Type B pancreatic cell (in vitro differentiated cells): ENCODE measurements around the gene AP2A1. TPM values are rescaled to one million over a fixed set of nuclear protein-coding genes. Genes with fewer than 3 reads are reported as not detected.

Experiments
- DNase-seq: peaks from one replicate; pipeline ENCODE4 v3.0.0; 2021; ENCODE audit warnings: mixed read lengths; ENCODE audit not compliant: unreplicated experiment; ENCODE audit errors: extremely low spot score
- H3K27ac Mint-ChIP-seq: 2 replicates; pipeline ENCODE4 v1.8.0; 2021; ENCODE audit warnings: mild to moderate bottlenecking, mixed read lengths
- H3K27me3 Mint-ChIP-seq: 2 replicates; pipeline ENCODE4 v1.8.0; 2021; ENCODE audit warnings: mixed read lengths
- H3K36me3 Mint-ChIP-seq: 2 replicates; pipeline ENCODE4 v1.8.0; 2021; ENCODE audit warnings: mixed read lengths
- H3K4me1 Mint-ChIP-seq: one replicate; pipeline ENCODE4 v1.8.0; 2021; ENCODE audit warnings: mixed read lengths; ENCODE audit not compliant: unreplicated experiment
- H3K4me3 Mint-ChIP-seq: 2 replicates; pipeline ENCODE4 v1.8.0; 2021; ENCODE audit warnings: mild to moderate bottlenecking, mixed read lengths
- H3K9me3 Mint-ChIP-seq: 2 replicates; pipeline ENCODE4 v1.8.0; 2021; ENCODE audit warnings: mixed read lengths
- microRNA-seq: library from miRNA; unstranded; fragments of <30 nt; microRNA quantifications from one replicate; pipeline ENCODE4, GENCODE V29; 2020
- total RNA-seq: library from RNA; stranded (reverse); gene quantifications from 2 replicates; pipeline ENCODE4 v1.2.1, GENCODE V29; 2021; ENCODE audit warnings: low replicate concordance
- TF ChIP-seq, protein P1 (sequence below): fragments of 200-600 bp; sonication (generic); conservative IDR thresholded peaks from 2 replicates; pipeline ENCODE4 v1.5.0; 2021; ENCODE audit warnings: antibody characterized with exemption, mild to moderate bottlenecking

AP2A1 gene
- total RNA-seq, 1 donor from 2014 or later: 82.9 TPM

DNA sequence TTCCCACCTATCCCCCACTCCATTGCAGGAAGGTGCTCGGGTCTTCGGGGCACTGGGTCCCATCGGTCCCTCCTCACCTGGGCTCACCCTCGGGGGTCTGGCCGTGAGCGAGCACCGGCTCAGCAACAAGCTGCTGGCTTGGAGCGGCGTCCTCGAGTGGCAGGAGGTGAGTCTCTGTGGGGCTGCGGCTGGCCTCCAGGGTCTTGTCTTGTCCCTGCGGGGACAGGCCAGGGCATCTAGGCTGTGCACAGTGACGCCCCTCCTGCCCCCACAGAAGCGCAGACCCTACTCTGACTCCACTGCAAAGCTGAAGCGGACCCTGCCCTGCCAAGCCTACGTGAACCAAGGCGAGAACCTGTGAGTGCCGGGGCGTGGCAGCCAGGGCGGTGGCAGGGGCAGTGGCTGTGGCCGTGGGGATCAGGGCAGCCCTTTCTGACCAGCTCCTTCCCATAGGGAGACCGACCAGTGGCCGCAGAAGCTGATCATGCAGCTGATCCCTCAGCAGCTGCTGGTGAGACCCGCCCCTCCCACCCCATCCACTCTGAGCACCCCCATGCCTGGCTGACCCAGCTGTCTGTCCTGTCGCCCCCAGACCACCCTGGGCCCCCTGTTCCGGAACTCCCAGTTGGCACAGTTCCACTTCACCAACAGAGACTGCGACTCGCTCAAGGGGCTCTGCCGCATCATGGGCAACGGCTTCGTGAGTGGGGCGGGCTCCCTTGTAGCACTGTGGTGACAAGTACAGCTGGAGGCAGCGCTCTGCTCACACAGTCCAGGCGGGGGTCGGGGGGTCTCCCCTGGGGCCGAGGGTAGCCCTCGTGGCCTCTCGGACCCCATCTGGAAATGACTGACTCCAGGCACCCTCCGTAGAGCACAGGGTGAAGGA, 87.8 kb downstream of the AP2A1 start:
- H3K9me3 Mint-ChIP-seq: no peaks in the 10 kb centered on the region
- H3K36me3 Mint-ChIP-seq: peaks cover 19% of the 10 kb centered on the region
- no peaks in the 10 kb centered on the region for H3K27me3 Mint-ChIP-seq
- no peak overlapping the region for H3K4me3 Mint-ChIP-seq
- TF ChIP-seq, protein P1, sequence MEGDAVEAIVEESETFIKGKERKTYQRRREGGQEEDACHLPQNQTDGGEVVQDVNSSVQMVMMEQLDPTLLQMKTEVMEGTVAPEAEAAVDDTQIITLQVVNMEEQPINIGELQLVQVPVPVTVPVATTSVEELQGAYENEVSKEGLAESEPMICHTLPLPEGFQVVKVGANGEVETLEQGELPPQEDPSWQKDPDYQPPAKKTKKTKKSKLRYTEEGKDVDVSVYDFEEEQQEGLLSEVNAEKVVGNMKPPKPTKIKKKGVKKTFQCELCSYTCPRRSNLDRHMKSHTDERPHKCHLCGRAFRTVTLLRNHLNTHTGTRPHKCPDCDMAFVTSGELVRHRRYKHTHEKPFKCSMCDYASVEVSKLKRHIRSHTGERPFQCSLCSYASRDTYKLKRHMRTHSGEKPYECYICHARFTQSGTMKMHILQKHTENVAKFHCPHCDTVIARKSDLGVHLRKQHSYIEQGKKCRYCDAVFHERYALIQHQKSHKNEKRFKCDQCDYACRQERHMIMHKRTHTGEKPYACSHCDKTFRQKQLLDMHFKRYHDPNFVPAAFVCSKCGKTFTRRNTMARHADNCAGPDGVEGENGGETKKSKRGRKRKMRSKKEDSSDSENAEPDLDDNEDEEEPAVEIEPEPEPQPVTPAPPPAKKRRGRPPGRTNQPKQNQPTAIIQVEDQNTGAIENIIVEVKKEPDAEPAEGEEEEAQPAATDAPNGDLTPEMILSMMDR: no peak
- no peak for DNase-seq
- no peak overlapping the region for H3K27ac Mint-ChIP-seq
- peaks cover 18% of the 10 kb centered on the region for H3K4me1 Mint-ChIP-seq

DNA sequence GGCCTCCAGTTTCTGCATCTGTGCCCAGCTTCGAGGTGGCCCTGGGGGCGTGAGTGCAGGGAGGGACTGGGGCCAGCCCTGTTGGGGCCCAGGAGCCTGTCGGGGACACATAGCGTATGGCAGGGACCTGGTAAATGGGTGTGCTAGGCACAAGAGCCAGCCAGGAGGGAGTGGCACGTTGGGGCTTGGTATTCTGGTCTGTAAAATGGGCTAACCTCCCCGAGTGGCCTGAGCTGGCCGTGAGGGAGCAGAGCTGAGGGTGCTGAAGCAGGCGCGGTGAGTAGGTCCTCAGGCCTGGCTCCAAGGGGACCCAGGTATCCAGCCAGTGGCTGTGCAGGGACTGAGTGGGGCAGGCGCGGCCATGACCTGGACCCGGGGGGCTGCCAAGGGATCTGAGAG, 88.5 kb downstream of the AP2A1 start:
- peaks cover 12% of the 10 kb centered on the region for H3K36me3 Mint-ChIP-seq
- H3K9me3 Mint-ChIP-seq: no peaks in the 10 kb centered on the region
- H3K27ac Mint-ChIP-seq: peak overlapping the region; percentile 63
- H3K27me3 Mint-ChIP-seq: no peaks in the 10 kb centered on the region
- no peak overlapping the region for H3K4me3 Mint-ChIP-seq
- TF ChIP-seq, protein P1: no peak
- no peak for DNase-seq
- peaks cover 14% of the 10 kb centered on the region for H3K4me1 Mint-ChIP-seq

DNA sequence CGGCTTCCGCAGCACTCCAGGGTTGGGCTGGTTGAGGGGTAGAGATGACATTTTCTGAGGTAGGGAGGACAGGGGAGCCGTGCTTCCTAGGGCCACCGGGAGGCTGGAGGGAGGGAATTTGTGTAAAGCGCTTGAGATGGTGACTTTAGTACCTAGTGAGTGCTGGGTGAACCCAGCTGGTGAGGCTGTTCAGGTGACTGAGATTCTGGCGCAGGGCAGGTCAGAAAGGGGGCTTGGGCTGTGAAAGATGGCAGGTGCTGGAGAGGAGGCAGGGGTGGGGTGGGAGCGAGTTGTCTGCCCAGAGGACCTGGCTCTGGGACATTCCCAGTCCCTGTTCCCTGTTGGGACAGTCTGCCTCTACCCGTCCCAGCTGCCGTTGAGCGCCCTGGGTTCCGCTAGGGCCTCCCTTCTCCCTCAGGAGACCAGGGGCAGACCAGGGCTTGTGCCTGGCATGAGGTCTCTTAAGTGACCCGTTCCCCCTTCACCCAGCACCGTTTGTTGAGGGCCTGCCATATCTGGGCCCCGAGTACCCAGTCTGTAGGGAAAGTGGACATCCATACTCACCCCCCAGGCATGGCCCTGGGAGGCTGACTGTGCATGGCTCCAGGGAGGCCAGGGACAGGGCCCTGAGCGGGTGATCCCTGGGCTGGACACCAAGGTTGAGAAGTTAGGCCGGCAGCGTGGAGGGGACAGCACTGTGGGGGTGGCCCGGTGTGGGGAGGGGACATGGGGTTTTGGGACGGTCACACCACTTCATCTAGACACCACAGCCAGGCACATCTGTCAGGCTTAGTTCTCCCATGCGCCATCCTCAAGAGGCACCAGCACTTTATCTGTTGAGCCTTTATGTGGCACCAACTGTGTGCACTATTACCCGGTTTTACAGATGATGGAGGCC, 89.1 kb downstream of the AP2A1 start:
- H3K27me3 Mint-ChIP-seq: no peaks in the 10 kb centered on the region
- H3K36me3 Mint-ChIP-seq: peaks cover 12% of the 10 kb centered on the region
- no peaks in the 10 kb centered on the region for H3K9me3 Mint-ChIP-seq
- peak overlapping the region; percentile 49 for H3K4me3 Mint-ChIP-seq
- no peak for DNase-seq
- TF ChIP-seq, protein P1: no peak
- peaks cover 15% of the 10 kb centered on the region for H3K4me1 Mint-ChIP-seq
- peak overlapping the region; percentile 63 for H3K27ac Mint-ChIP-seq

DNA sequence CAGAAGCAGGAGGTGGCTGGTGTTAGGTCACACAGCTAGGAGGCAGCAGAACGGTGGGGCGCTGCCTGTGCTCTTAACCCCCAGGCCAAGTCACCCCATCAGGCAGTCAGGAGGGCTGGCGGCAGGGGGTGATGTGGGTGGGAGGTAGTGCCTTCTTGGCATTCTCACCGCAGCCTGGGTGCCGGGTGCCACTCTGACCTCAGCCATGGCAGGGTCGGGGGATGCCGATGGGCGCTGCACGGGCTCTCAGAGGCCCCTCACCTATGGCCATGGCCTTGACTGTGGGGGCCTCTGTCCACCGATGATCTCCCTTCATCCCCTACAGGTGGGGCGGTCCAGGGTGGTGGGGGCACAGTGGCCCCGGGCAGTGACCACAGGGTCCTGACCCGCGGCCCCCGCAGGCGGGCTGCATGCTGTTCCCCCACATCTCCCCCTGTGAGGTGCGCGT, 89.8 kb downstream of the AP2A1 start:
- Mint-ChIP-seq H3K27ac (no peak overlapping the region), H3K27me3 (no peaks in the 10 kb centered on the region), H3K4me1 (peaks cover 19% of the 10 kb centered on the region), H3K4me3 (no peak overlapping the region), H3K9me3 (no peaks in the 10 kb centered on the region), H3K36me3 (peaks cover 12% of the 10 kb centered on the region)
- DNase-seq: no peak
- TF ChIP-seq, protein P1: no peak

Small RNA genes lying within 50 kb of the gene (microRNA-seq; reads per million reads assigned to microRNA genes)
- 3.3 reads per million, percentile 8 among the genes with 10 or more reads in this experiment for gene MIR4749
- not detected for gene MIR6799
- 1.1 reads per million for gene MIR6800

Other genes with a start within 250 kb of the AP2A1 start
- 4.5 and 12.1 TPM in 2 replicates for gene RCN3, start 239.0 kb upstream of the AP2A1 start, total RNA-seq
- 56.3 and 62.0 TPM in 2 replicates for gene NOSIP, start 186.4 kb upstream of the AP2A1 start, total RNA-seq
- gene PRRG2, start 185.7 kb upstream of the AP2A1 start, total RNA-seq: 5.1 and 5.2 TPM in 2 replicates
- gene PRR12, start 175.8 kb upstream of the AP2A1 start, total RNA-seq: 32.0 and 40.0 TPM in 2 replicates
- gene RRAS, start 126.9 kb upstream of the AP2A1 start, total RNA-seq: 10.6 and 16.0 TPM in 2 replicates
- 75.0 and 78.1 TPM in 2 replicates for gene SCAF1, start 124.8 kb upstream of the AP2A1 start, total RNA-seq
- 81.4 and 86.6 TPM in 2 replicates for gene IRF3, start 101.1 kb upstream of the AP2A1 start, total RNA-seq
- 40.8 and 49.2 TPM in 2 replicates for gene BCL2L12, start 101.1 kb upstream of the AP2A1 start, total RNA-seq
- gene PRMT1, start 89.7 kb upstream of the AP2A1 start, total RNA-seq: 131 and 195 TPM in 2 replicates
- 1.7 and 3.2 TPM in 2 replicates for gene ADM5, start 77.4 kb upstream of the AP2A1 start, total RNA-seq
- 7.8 and 65.0 TPM in 2 replicates for gene CPT1C, start 75.9 kb upstream of the AP2A1 start, total RNA-seq
- not detected in 2 replicates for gene TSKS, start 3.7 kb upstream of the AP2A1 start, total RNA-seq
- 26.8 and 29.3 TPM in 2 replicates for gene FUZ, start 46.3 kb downstream of the AP2A1 start, total RNA-seq
- gene MED25, start 51.3 kb downstream of the AP2A1 start, total RNA-seq: 88.5 and 88.9 TPM in 2 replicates
- gene PTOV1, start 84.2 kb downstream of the AP2A1 start, total RNA-seq: 248 and 388 TPM in 2 replicates
- gene PNKP, start 100.6 kb downstream of the AP2A1 start, total RNA-seq: 72.3 and 125 TPM in 2 replicates
- 35.8 and 40.1 TPM in 2 replicates for gene AKT1S1, start 110.4 kb downstream of the AP2A1 start, total RNA-seq
- gene TBC1D17, start 110.7 kb downstream of the AP2A1 start, total RNA-seq: 33.9 and 45.9 TPM in 2 replicates
- 0.58 and 0.74 TPM in 2 replicates for gene IL4I1, start 129.9 kb downstream of the AP2A1 start, total RNA-seq
- gene ATF5, start 162.2 kb downstream of the AP2A1 start, total RNA-seq: 18.1 and 21.4 TPM in 2 replicates
- gene NUP62, start 162.5 kb downstream of the AP2A1 start, total RNA-seq: 77.4 and 88.8 TPM in 2 replicates
- gene SIGLEC11, start 194.2 kb downstream of the AP2A1 start, total RNA-seq: 0.27 and 0.36 TPM in 2 replicates